GM18498 (cell line): ENCODE measurements around the gene PTGDS.

Experiments
- ATAC-seq: cut with Tn5 transposase; IDR thresholded peaks from one replicate; pipeline ENCODE4 v1.9.1; 2021; ENCODE audit warnings: mild to moderate bottlenecking, moderate library complexity; ENCODE audit not compliant: unreplicated experiment

Gene PTGDS

DNA sequence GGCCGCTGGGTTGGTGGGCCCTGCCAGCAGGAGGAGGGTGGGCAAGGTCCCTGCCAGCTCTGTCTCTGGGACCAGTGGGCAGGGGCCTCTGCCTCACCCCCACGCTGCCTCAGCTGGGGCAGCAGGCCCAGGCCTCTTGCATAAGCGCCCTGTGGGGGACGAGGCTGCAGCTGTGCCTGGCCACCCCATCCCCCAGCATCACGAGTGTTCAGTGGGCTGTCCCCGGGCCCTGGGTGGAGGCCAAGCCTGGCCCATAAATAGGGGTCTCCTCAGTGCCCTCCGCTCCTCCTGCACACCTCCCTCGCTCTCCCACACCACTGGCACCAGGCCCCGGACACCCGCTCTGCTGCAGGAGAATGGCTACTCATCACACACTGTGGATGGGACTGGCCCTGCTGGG lies at the start of gene PTGDS:
PTGDS (plus strand) TSS at position 282 of the 400 bp plus-strand sequence; CDS start at position 357, 75 bp downstream.
- no peak for ATAC-seq

DNA sequence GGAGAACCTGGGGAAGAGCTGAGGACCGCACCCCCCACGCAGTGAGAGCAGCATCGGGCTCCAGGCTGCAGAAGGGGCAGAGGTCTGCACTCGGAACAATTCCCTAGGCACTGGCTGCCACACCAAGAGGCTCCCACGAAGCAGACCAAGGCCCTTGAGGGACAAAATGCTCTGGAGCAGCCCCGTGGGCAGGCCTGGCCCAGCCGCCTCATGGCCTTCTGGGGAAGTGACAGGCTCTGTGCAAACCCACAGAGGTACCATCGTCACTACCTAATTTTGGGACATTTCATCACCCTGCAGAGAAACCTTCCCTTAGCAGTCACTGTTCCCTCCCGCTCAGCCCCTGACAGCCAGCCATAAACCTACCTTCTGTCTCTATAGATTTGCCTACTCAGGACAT lies 48.7 kb upstream of the PTGDS start:
- ATAC-seq: no peak

DNA sequence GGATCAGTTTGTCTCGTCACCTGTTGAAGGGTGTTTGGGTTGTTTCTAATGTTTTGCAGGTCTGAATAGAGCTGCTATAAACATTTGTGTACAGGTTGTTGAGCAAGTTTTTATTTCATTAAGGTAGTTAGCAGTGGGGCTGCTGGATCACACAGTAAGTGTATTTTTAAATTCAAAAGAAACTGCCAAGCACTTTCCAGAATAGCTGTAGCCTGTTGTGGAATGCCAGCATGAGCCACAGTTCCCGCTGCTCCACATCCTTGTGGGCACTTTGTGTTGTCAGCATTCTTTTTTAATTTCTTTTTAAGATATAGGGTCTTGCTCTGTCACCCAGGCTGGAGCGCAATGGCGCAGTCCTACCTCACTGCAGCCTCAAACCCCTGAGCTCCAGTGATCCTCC lies 47.3 kb upstream of the PTGDS start:
- no peak for ATAC-seq

DNA sequence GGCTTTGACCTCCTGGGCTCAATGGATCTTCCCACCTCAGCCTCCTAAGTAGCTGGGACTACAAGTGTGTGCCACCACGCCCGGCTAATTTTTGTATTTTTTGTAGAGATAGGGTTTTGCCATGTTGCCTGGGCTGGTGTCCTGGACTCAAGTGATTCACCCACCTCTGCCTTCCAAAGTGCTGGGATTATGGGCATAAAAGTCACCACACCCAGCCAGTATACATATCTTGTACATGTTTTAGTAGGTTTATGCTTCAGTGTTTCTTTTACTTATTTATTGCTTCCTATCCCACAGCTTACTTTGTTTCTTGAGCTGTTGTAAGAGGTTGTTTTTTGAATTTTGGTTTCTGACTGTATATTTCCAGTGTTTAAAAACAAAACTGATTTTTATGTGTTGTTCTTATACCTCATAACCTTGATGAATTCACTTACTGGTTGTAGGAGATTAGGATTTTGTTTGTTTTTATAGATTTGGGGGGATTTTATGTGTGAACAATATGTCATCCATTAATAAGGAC lies 45.6 kb upstream of the PTGDS start:
- ATAC-seq: no peak

DNA sequence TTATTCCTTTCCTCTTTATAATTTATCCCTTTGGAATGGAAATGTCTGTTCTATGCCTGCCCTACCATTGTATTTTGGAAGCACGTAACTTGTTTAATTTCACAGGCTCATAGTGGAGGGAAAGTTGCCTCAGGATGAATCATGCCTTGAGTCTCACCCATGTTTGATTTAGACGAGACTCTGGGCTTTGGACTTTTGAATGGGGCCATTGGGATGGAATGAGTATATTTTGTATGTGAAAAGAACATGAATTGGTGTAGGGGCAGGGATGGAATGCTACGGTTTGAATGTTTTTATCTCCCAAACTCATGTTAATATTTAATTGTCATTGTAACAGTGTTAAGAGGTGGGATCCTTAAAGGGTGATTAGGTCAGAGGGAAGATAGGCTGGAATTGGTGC lies 43.0 kb upstream of the PTGDS start:
- ATAC-seq: no peak

DNA sequence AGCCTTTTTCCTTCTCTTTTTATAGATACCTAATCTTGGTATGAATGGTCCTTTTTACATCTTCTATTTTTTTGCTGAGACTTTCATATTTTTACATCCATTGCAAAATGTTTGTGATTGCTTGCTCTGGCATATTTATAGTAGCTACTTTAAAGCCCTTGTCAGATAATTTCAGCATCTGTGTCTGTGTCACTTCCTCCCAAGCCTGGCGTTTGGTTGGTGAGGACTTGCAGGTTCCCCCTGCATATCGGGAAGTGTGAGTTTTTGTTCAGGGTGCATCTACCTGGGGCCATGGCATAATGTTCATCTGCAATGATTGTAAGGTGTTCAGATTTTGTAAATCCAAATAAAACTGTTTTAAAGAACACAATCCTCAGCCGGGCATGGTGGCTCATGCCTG lies 41.7 kb upstream of the PTGDS start:
- ATAC-seq: no peak

DNA sequence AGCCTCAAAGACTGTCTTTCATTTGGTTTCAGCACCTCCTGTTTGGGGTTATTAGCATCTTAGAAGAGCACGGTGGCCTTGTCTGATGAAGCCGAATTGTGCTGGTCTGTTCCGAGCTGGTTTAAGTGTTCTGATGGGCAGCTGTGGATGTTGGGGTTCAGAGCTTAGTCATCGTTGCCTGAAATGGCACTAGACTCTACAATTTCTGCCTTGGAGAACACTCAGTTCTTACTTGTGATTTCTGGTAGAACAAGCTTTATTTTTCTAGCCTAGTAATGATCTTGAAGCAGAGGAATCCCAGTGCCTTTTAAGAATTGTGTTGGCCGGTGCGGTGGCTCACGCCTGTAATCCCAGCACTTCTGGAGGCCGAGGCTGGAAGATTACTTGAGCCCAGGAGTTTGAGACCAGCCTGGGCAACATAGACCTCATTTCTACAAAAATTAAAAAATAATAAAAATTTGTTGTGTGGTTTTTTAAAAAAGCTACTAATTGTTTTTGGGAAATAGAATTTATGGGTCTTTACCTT lies 40.6 kb upstream of the PTGDS start:
- no peak for ATAC-seq

DNA sequence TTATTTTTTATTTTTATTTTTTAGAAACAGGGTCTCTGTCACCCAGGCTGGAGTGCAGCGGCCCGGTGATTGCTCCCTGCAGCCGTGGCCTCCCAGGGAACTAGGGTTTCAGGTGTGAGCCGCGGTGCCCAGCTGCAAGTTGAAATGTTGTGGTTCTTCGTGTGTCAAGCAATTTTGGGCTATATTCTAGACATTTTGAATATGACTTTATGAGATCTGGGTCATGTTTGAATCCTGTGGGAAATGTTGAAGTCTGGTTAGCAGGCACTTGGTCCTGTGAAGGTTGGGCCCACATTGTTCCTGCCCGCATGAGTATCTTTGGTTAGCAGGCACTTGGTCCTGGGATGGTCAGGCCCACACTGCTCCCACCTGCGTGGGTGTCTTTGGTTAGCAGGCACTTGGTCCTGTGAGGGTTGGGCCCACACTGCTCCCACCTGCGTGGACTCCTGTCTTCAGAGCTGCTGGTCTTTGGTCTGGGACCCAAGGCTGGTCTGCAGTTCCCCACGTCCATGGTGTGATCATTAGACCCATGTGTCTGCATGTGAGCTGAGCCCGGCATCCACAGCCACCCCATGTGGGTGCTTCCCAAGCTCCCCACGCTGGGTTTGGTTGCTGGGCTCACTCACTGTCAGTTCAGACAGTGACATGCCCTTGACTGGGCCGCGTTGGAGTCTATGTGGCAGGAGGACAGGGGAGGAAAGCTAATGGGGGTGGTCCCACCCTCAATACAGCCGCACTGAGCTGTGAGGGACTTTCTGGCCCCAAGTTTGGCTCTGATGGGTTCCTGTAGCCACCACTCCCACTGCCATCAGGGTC lies 39.9 kb upstream of the PTGDS start:
- ATAC-seq: no peak

DNA sequence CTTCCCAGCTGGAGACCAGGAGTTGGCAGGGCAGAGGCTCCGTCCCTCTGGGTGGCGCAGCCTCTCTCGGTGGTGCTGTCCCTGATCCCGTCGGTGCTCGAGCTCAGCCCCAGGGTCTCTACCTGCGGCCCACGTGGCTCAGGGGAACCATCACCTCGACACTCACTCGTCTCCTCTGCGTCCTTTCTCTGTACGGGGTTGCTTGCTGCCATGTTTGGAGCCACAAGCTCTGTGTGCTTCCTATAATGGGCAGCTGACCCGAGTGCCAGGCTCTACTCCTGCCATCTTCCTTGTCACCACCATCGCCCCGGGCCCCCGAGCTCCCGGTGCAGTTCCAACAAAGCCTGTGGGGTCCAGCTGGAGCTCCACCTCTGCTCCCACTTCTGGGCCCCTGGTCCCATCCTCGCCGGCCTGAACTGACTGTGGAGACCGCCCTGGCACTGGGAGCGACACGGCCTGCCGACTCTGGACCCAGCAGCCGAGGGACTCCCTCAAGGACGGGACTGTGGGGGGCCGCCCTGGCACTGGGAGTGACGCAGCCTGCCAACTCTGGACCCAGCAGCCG lies 37.8 kb upstream of the PTGDS start:
- ATAC-seq: no peak

DNA sequence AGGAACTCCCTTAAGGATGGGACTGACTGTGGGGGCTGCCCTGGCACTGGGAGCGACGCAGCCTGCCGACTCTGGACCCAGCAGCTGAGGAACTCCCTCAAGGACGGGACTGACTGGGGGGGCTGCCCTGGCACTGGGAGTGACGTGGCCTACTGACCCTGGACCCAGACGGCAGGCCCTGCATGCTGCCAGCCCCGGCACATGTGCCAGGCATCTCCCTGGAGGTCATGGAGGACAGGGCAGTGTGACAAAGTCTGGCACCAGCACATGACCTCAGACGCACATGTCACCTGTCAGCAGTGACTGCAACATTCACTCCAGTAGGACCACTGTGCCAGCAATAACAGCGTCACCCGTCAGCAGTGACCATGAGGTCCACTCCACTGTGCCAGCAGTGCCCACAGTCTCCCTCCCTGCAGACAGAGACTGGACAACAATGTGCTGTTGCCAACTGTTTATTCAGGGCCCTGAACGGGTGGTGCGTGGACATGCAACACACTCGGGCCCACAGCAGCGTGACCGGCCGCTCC lies 37.2 kb upstream of the PTGDS start:
- ATAC-seq: no peak

DNA sequence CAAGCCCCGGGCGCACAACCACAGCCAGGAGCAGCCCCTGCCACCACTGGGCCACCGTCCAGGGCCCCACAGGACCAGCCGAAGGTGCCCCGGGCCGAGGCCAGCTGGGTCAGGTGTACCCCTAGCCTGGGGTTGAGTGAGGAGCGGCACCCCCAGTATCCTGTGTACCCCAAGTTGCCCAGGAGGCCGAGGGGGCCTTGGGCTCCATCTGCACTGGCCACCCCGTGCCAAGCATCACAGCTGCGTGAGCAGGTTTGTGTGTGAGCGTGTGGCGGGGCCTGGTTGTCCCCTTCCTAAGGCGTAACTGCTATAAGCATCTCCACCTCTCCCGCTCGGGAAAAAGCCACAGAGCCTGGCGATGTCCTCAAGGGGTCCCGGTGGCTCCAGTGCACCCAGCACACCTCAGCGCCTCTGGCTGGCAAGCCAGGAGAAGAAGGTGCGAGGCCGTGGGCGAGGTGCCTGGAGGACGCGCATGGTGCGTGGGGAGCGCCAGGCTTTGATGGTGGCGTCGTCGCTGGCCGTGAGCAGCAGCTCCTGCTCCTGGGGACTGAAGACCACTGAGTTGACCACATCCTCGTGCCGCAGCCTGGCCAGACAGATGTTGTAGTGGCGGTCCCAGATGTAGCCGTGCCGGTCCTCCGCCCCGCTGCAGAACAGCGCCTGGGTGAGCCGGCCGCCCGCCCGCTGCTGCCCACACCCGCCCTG lies 36.6 kb upstream of the PTGDS start:
- ATAC-seq: no peak

DNA sequence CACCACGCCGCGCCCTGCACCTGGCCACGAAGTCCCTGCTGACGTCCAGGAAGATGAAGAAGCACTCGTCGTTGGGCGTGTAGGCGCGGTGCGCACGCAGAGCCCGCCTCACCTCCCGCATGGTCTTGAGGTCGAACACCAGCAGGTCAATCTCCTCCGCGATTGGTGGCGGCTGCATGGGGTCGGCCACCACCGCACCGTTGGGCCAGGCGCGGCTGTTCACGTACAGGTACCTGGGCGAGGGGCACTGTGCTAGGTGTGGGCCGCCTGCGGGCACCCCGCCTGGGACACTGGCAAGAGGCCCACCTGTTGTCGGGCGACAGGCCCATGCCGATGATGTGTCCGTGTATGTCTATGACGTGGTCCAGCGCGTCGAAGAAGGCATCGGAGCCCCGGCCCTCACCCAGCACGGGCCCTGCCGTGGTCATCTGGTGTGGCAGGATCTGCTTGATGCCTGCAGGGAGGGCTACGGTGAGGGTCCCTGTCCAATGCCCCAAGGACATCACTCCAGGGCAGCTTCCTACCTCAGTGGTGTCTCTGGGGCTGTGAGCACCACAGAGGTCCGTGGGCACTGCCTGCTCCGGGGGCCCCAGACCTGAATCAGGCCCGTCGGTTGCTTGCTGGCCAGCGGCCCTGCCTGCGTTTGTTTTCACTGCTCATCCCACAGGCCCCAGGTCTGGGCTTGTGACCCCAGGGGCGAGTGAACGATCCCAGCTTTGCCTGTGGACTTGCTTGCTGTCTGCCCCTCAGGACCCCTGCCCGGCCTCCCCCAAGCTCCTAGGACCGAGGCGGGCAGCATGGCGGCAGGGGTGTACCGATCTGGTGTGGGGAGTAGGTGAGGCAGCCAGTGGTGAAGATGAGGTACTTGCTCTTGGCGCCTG lies 35.8 kb upstream of the PTGDS start:
- no peak for ATAC-seq

DNA sequence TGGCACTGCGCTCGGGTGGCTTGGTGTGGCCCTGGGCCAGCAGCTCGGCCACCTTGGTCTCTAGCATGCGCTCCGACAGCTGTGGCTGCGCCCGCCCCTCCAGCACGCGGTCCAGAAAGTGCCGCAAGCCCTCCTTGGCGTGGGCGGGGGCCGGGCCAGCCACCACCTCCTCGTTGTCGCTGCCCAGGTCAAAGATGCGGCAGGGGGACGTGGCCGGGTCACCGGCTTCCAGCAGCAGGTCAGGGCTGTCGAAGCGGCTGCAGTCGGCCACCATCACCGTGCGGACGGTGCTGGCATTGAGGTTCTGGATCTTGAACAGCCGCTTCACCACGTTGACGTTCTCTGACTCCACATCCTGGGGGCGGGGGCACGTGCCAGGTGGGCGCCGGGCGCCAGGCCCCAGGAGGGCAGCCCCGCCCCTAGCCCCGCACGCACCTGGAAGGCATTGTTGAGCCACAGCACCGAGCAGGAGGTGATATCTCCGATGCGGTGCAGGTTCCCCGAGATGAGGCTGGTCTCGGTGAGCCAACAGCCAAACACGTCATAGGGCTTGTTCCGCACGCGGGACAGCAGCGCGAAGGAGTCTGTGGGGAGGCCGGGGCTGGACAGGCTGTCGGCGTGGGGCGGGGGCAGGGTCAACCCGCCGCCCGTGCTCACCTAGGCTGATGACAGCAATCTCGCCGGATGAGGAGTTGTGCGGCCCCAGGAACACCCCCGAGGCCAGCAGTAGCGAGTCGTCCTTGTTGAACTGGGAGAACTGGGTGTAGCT lies 35.0 kb upstream of the PTGDS start:
- no peak for ATAC-seq

DNA sequence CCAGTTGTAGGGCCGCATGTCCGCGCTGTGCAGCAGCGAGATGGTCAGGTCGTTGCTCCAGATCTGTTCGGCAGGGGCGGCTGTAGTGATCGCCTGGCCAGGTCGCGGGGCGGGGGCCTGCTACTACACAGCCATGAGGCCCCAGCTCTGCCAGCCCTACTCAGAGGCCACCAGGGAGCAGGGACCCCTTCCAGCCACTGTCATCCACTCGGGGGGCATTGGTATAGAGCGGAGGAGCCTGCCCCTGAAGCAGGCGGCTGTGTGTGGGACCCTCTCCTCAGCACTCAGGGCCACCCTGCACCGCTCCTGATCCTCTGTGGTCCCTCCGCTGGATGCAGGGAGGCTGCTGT lies 34.4 kb upstream of the PTGDS start:
- ATAC-seq: no peak

DNA sequence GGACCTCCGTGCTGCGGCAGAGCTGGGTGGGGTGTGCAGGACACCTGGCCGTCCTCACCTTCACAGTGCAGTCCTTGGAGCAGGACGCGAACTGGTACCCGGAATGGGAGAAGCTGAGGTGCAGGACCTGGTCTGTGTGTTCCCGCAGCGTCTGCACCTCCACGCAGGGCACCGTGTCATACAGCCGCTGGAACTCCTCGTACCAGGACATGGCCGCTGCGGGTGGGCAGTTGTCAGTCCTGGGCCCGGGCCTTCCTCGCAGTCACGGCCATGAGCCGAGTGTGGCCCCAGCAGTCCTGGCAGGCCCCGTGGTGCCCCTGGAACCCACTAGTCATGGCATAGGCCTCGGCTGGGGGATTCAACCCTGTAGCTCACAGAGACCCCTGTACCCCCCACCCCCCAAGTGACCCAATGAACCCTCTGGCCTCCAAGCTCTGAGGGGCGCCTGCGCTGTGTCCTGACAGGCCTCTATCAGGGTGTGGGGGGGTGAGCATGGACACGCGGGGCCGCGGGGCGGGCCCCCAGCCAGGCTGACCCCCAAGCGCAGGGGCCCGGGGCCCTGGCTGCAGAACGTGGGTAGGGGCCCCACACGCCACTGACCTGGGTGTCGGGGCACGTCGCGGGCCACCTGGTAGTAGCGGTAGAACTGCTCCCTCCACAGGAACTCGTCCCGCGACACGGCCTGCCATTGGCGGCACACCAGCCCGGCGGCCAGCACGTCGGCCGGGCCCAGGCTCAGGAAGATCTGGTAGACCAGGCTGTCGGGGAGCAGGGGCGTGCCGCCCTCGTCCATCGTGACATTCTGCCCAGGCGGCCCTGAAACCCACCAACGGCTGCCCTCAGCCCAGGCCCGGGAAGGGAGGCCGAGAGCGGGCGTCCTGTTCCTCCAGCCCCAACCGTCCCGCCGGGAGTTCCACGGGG lies 33.8 kb upstream of the PTGDS start:
- peak; percentile 25 for ATAC-seq

DNA sequence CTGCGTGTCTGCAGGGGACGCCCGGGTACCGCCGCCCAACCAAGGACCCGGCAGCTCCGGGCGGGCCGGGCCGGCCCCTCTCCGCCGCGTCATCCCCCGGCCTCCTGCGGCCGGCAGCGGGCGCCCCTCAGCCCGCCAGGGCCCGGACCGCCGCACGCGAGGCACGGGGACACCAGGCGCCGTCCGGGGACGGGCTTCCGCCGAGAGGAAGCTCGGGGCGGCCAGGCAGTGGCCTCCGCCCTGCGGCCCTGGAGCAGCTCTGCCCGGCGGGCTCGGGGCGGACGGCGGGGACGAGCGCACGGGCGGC lies 33.1 kb upstream of the PTGDS start:
- peak; percentile 41 for ATAC-seq

DNA sequence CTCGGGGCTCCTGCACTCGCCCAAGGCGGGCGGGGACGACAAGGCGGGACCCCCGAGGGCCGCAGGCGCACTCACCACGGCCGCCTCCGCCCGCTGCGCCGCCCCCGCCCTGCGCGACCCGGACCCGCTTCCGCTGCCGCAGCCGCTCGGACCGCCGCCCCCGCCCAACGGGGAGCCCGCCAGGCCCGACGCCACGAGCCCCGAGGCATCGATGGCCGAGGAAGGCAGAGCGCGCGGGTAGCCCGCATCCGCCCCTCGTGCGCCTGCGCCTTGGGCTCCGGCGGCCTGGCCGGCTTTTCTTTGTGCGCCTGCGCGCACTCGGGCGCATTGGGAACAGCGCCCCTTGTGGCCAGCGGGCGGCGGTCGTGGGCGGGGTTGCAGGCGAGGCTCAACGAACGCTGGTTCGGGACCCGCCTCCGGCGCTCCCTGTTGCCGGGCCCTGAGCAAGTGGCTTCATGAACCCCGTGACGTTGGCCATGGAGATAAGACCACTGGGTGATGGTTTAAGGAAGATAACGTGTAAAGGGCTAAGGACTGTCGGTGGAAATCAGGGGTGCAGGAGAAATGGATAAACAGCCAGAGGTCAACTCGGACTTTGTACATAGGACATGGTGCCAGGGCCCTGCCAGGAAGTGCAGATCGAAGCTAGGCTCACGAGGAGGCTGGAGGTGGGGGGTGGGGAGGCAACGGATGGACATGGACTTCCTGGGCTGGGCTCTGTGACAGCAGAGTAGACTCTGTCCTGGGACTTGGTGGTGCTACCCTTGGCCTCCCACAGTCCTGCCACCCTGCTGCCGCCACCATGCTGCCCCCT lies 32.6 kb upstream of the PTGDS start, which contains the start of the genes C8G and FBXW5:
C8G (plus strand) TSS at position 725 of the 814 bp plus-strand sequence; CDS start at position 803, 78 bp downstream.
FBXW5 (minus strand) TSS at position 220 of the 814 bp plus-strand sequence. CDS start 655 bp downstream, outside the sequence.
- ATAC-seq: peak; percentile 81
